ENCODE data around the gene SH3PXD2B.

SH3PXD2B gene

DNA sequence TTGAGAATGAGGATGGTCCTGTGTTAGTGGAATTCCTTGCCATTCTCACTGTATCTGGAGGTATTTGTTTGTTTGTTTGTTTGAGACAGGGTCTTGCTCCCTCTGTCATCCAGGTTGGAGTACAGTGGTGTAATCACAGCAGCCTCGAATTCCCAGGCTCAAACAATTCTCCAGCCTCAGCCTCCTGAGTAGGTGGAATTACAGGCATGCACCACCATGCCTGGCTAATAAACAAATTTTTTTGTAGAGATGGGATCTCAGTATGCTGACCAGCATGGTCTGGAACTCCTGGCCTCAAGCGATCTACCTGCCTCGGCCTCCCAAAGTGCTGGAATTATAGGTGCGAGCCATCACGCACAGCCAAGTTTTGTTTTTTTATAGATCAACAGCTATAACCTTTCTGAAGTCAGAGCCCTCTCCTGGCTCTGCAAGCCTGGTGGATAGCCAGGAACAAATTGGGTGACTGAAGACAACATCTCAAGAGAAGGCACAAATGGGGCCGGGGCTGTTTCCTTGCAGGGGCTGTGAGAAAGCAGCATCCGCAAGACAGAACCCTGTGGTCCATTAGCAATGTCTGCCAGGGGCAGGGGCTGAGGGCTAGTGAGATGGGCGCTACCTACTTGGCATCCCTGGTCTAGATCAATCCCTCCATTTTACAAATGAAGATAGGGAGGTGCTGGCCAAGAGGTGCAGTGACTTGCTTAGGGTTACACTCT is 18.8 kb downstream of the SH3PXD2B start:
- DNase-seq = no peak

GRCh38 chr5:172434251-172434650 is 20.1 kb downstream of the SH3PXD2B start:
- no peak for DNase-seq

GRCh38 chr5:172433513-172433912 is 20.8 kb downstream of the SH3PXD2B start:
- DNase-seq = no peak

DNA sequence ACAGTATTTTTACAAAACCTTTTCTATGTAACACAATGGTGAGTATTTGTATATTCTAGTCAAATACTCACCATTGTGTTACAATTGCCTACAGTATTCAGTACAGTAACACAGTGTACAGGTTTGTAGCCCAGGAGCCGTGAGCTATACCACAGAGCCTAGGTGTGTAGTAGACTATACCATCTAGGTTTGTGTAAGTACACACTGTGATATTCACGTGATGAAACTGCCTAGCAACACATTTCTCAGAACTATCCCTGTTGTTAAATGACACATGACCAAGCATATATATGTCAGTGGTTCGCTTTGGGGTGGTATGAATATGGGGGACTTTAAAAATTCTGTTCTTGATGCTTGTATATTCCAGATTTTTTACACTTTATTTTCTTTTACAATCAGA is 21.3 kb downstream of the SH3PXD2B start:
- DNase-seq = no peak

GRCh38 chr5:172430354-172430753 is 24.0 kb downstream of the SH3PXD2B start:
- no peak for DNase-seq

GRCh38 chr5:172429201-172429940 is 25.0 kb downstream of the SH3PXD2B start:
- no peak for DNase-seq

GRCh38 chr5:172428224-172429166 is 25.8 kb downstream of the SH3PXD2B start:
- DNase-seq = no peak

- no peak for DNase-seq
Measured at GRCh38 chr5:172427202-172427601, 27.1 kb downstream of the SH3PXD2B start.

DNA sequence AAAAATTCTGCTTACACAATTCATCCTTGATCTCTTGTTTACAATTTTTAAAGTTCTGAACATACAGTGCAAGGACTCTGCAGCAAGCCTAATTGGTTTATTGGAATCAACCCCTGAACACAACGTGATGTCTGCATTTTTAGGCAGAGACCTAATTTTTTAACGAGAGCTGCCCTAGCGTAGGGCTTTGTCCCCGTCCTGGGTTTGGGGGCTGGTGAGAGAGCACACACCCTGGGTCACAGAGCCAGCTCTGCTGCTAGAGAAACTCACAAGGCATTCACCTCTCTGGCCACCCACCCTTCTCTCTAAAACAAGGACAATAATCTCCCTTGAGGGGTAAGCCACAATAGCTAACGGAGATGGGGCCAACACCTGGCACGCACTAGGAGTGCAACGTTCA is 28.2 kb downstream of the SH3PXD2B start:
- DNase-seq = no peak

- DNase-seq = no peak
Measured at GRCh38 chr5:172425402-172425801, 28.9 kb downstream of the SH3PXD2B start.

GRCh38 chr5:172424808-172425207 is 29.5 kb downstream of the SH3PXD2B start:
- no peak for DNase-seq

DNA sequence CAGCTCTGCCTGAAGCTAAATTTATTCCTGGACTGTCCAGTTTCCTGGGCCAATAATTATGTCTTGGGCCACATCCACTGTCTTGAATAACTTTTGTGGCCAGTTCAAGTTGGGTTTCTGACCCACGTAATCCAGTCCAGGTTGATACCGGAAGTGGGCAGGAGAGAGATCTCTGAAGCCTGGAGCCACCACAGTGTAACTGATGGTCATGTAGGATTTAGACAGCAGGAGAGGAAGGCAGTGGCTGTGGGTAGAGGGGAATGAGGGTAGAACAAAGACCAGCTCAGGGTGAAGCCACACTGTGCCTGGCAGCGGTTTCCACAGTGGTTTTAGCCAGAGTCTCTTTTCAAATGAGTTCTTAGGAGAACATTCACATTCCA is 30.2 kb downstream of the SH3PXD2B start:
- no peak for DNase-seq

- DNase-seq = no peak
Measured at GRCh38 chr5:172423379-172424110, 30.8 kb downstream of the SH3PXD2B start.

GRCh38 chr5:172422255-172422654 is 32.1 kb downstream of the SH3PXD2B start:
- DNase-seq = no peak

DNA sequence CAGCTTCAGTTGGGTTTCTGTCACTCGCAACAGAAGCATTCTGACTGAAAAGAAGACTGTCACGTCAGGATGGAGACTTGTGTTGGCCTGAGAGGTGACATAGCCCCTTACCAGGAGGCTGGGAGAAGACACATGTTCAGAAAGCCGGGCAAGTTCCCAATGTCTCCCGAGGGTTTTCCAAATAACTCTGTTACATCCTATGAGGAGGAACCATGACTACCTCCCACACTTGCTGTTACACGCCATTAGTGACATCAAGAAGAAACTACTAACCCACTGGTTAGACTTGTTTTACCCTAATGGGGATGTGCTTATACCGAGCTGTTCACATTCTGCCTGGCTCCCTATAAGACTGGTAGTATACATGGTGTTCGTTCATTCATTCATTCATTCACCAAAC is 33.3 kb downstream of the SH3PXD2B start:
- DNase-seq = no peak

- DNase-seq = no peak
Measured at GRCh38 chr5:172420235-172420939, 33.9 kb downstream of the SH3PXD2B start.

- DNase-seq = no peak
Measured at GRCh38 chr5:172418862-172419814, 35.2 kb downstream of the SH3PXD2B start.

GRCh38 chr5:172417983-172418630 is 36.2 kb downstream of the SH3PXD2B start:
- no peak for DNase-seq

GRCh38 chr5:172417130-172417841 is 37.0 kb downstream of the SH3PXD2B start:
- DNase-seq = no peak
